Prostate gland (tissue), 2 donors: ENCODE results near the gene FCMR.

Experiments
- POLR2A ChIP-seq: fragments of 450-650 bp; IDR thresholded peaks from one replicate; pipeline ENCODE4 v1.6.1; 2016; ENCODE audit warnings: antibody characterized with exemption, mild to moderate bottlenecking
- TF ChIP-seq, protein P1 (sequence below), 4 experiments: fragments of 200-600 bp in 2 of 4; fragments of 450-650 bp in 2 of 4; sonication (generic) in 2 of 4; IDR thresholded peaks; 1 replicate in 3 of 4; 2 replicates in 1 of 4; pipeline ENCODE4 v1.5.1; 2016 to 2019; ENCODE audit warnings: antibody characterized with exemption in 4 of 4, mild to moderate bottlenecking in 2 of 4, moderate library complexity in 2 of 4

GRCh38 chr1:206971029-206971655, 49.4 kb upstream of the FCMR start:
- TF ChIP-seq, protein P1, sequence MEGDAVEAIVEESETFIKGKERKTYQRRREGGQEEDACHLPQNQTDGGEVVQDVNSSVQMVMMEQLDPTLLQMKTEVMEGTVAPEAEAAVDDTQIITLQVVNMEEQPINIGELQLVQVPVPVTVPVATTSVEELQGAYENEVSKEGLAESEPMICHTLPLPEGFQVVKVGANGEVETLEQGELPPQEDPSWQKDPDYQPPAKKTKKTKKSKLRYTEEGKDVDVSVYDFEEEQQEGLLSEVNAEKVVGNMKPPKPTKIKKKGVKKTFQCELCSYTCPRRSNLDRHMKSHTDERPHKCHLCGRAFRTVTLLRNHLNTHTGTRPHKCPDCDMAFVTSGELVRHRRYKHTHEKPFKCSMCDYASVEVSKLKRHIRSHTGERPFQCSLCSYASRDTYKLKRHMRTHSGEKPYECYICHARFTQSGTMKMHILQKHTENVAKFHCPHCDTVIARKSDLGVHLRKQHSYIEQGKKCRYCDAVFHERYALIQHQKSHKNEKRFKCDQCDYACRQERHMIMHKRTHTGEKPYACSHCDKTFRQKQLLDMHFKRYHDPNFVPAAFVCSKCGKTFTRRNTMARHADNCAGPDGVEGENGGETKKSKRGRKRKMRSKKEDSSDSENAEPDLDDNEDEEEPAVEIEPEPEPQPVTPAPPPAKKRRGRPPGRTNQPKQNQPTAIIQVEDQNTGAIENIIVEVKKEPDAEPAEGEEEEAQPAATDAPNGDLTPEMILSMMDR (IDR thresholded peaks at IDR 0.05) = no peak
- TF ChIP-seq POLR2A = no peak
